OCI-LY3 (cell line): ENCODE data around the gene SLC2A11.
A peak's percentile ranks its signal among the peaks of the same experiment; 100 is the strongest.

Experiments
- H2AFZ ChIP-seq: fragments of 200-600, 300-600 bp; shearing (Covaris generic); 2 replicates; pipeline ENCODE4 v1.6.0; 2014; ENCODE audit warnings: antibody characterized with exemption, low read depth, low read length
- H3K27ac ChIP-seq: fragments of 200-600, 300-600 bp; sonication (generic); 2 replicates; pipeline ENCODE4 v1.5.1; 2014; ENCODE audit warnings: mild to moderate bottlenecking, low read length, moderate library complexity, mixed read lengths
- H3K27me3 ChIP-seq: fragments of 200-600, 300-600 bp; sonication (generic); 2 replicates; pipeline ENCODE4 v1.6.1; 2014; ENCODE audit warnings: low read depth, low read length, mixed read lengths
- H3K36me3 ChIP-seq: fragments of 200-600, 300-600 bp; sonication (generic); replicated peaks from 2 replicates; pipeline ENCODE3; 2014; ENCODE audit warnings: low read depth, low read length, mixed read lengths
- H3K4me1 ChIP-seq: fragments of 300-600, 200-600 bp; sonication (generic); 2 replicates; pipeline ENCODE4 v1.6.1; 2014; ENCODE audit warnings: low read length, mixed read lengths
- H3K4me2 ChIP-seq: fragments of 200-600, 300-600 bp; sonication (generic); 2 replicates; pipeline ENCODE4 v1.6.1; 2014; ENCODE audit warnings: low read length, mixed read lengths
- H3K4me3 ChIP-seq: fragments of 300-600, 200-600 bp; sonication (generic); 2 replicates; pipeline ENCODE4 v1.5.1; 2014; ENCODE audit warnings: antibody characterized with exemption, mild to moderate bottlenecking, low read length, moderate library complexity
- H3K79me2 ChIP-seq: fragments of 300-600, 200-600 bp; shearing (Covaris generic); 2 replicates; pipeline ENCODE4 v1.6.1; 2014; ENCODE audit warnings: mild to moderate bottlenecking, low read length, mixed read lengths
- H3K9ac ChIP-seq: fragments of 300-600, 200-600 bp; shearing (Covaris generic); 2 replicates; pipeline ENCODE4 v1.6.0; 2014; ENCODE audit warnings: mild to moderate bottlenecking, low read length, moderate library complexity
- H3K9me3 ChIP-seq: fragments of 200-600, 300-600 bp; shearing (Covaris generic); 2 replicates; pipeline ENCODE4 v1.6.1; 2014; ENCODE audit warnings: low read length, mixed read lengths; ENCODE audit not compliant: insufficient read depth
- H4K20me1 ChIP-seq: fragments of 200-600, 300-600 bp; sonication (generic); 2 replicates; pipeline ENCODE4 v1.6.1; 2016; ENCODE audit warnings: low read length, mixed read lengths; ENCODE audit not compliant: insufficient read depth
- CTCF ChIP-seq: fragments of 200-600, 300-600 bp; sonication (generic); IDR thresholded peaks from 2 replicates; pipeline ENCODE4 v1.5.1; 2014; ENCODE audit warnings: antibody characterized with exemption, low read length, low read depth
- EZH2phosphoT487 ChIP-seq: fragments of 200-600 bp; shearing (Covaris generic); IDR thresholded peaks from 2 replicates; pipeline ENCODE4 v1.6.1; 2018; ENCODE audit warnings: antibody characterized with exemption, mixed run types, low read depth

Gene SLC2A11

DNA sequence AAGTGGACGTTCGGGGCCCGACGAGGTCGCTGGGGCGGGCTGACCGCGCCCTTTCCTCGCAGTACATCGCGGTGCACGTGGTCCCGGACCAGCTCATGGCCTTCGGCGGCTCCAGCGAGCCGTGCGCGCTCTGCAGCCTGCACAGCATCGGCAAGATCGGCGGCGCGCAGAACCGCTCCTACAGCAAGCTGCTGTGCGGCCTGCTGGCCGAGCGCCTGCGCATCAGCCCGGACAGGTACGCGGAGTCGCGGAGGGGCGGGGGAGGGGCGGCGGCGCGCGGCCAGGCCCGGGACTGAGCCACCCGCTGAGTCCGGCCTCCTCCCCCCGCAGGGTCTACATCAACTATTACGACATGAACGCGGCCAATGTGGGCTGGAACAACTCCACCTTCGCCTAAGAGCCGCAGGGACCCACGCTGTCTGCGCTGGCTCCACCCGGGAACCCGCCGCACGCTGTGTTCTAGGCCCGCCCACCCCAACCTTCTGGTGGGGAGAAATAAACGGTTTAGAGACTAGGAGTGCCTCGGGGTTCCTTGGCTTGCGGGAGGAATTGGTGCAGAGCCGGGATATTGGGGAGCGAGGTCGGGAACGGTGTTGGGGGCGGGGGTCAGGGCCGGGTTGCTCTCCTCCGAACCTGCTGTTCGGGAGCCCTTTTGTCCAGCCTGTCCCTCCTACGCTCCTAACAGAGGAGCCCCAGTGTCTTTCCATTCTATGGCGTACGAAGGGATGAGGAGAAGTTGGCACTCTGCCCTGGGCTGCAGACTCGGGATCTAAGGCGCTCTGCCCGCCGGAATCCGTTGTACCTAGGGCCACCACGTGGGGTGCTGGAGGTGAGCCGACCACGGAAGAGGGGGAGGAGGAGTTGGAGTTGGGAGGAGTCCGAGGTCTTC lies 37.3 kb downstream of the SLC2A11 start:
- no peak overlapping the region for H2AFZ ChIP-seq
- TF ChIP-seq EZH2phosphoT487, result no peak
- TF ChIP-seq CTCF, result peak; percentile 42

GRCh38 chr22:23895599-23896144 lies 38.0 kb downstream of the SLC2A11 start:
- no peak for TF ChIP-seq CTCF
- no peak for TF ChIP-seq EZH2phosphoT487
- Histone ChIP-seq H3K9me3 (no peaks in the 10 kb centered on the region), H4K20me1 (peaks cover 39% of the 10 kb centered on the region), H3K4me2 (peak overlapping the region; percentile 91), H3K9ac (peak overlapping the region; percentile 97), H3K79me2 (peaks cover 26% of the 10 kb centered on the region), H2AFZ (no peak overlapping the region), H3K4me1 (peaks cover 16% of the 10 kb centered on the region), H3K36me3 (peaks cover 51% of the 10 kb centered on the region), H3K27me3 (no peaks in the 10 kb centered on the region), H3K27ac (peak overlapping the region; percentile 75), H3K4me3 (peak overlapping the region; percentile 85)

More for the DNA sequence above, 37.3 kb downstream of the SLC2A11 start:
- no peaks in the 10 kb centered on the region for H3K27me3 ChIP-seq
- no peaks in the 10 kb centered on the region for H3K9me3 ChIP-seq
- peak overlapping the region; percentile 85 for H3K4me3 ChIP-seq
- H3K36me3 ChIP-seq, result peaks cover 51% of the 10 kb centered on the region
- peaks cover 16% of the 10 kb centered on the region for H3K4me1 ChIP-seq
- peak overlapping the region; percentile 75 for H3K27ac ChIP-seq
- peaks cover 26% of the 10 kb centered on the region for H3K79me2 ChIP-seq
- H3K9ac ChIP-seq, result peak overlapping the region; percentile 97
- H4K20me1 ChIP-seq, result peaks cover 39% of the 10 kb centered on the region
- peak overlapping the region; percentile 91 for H3K4me2 ChIP-seq

- peaks cover 16% of the 10 kb centered on the region for H3K4me1 ChIP-seq
- H4K20me1 ChIP-seq, result peaks cover 39% of the 10 kb centered on the region
- H3K9me3 ChIP-seq, result no peaks in the 10 kb centered on the region
- H3K9ac ChIP-seq, result peak overlapping the region; percentile 97; the same call in 1 of the 2 replicates
- TF ChIP-seq EZH2phosphoT487, result no peak
- no peak for TF ChIP-seq CTCF
- no peak overlapping the region for H2AFZ ChIP-seq
- no peaks in the 10 kb centered on the region for H3K27me3 ChIP-seq
- H3K27ac ChIP-seq, result no peak overlapping the region
- peak overlapping the region; percentile 91 for H3K4me2 ChIP-seq
- peak overlapping the region; percentile 85 for H3K4me3 ChIP-seq
- peaks cover 26% of the 10 kb centered on the region for H3K79me2 ChIP-seq
- H3K36me3 ChIP-seq, result peaks cover 51% of the 10 kb centered on the region
Measured at GRCh38 chr22:23896166-23896522, 38.5 kb downstream of the SLC2A11 start.

DNA sequence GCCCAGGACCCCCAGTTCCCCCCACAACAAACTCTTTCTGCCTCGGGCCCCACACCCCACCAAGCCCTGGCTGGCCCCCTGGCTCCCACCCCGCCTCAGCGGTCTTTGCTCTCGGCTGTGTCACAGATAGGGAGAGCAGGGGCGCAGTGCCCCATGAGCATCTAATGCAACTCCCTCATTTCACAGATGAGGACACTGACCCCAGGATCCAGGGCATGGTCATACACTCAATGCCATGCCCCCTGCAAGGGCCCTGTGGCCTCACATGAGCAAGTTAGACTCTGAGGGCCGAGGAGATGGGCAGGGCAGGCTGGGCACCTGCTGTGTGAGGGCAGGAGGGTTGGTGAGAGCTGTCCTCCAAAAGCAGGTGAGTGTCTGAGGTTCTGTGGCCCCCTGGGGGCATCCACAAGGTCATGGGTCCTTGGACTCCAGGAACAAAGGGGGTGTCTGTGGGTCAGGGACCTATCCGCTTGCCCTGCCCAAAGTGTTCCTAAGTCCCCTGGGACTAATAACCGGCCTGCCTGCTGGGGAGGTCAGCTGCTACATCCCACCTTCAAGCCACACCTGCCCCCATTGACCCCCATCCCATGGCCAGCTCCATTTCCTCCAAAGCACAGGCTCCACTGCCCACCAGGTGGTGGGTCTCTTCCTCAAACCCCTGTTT lies 39.0 kb downstream of the SLC2A11 start:
- H3K36me3 ChIP-seq, result peaks cover 51% of the 10 kb centered on the region
- no peak overlapping the region; the same call in 1 of the 2 replicates for H3K4me2 ChIP-seq
- H3K9me3 ChIP-seq, result no peaks in the 10 kb centered on the region
- TF ChIP-seq EZH2phosphoT487 (no peak), CTCF (no peak)
- H4K20me1 ChIP-seq, result peaks cover 39% of the 10 kb centered on the region
- no peak overlapping the region for H3K9ac ChIP-seq
- H3K4me3 ChIP-seq, result 0 out of 2 replicates have a peak overlapping the region, but pooled peaks have one; percentile 85
- no peak overlapping the region for H2AFZ ChIP-seq
- peaks cover 16% of the 10 kb centered on the region for H3K4me1 ChIP-seq
- H3K27me3 ChIP-seq, result no peaks in the 10 kb centered on the region
- H3K79me2 ChIP-seq, result peaks cover 26% of the 10 kb centered on the region
- H3K27ac ChIP-seq, result no peak overlapping the region
